Measurements from ENCODE around the gene THADA.
"Not testable (repeated sequence)": the region's sequence is repeated elsewhere in the genome, so short reads cannot be mapped to it uniquely, and the experiment has no call there.

The THADA gene

DNA sequence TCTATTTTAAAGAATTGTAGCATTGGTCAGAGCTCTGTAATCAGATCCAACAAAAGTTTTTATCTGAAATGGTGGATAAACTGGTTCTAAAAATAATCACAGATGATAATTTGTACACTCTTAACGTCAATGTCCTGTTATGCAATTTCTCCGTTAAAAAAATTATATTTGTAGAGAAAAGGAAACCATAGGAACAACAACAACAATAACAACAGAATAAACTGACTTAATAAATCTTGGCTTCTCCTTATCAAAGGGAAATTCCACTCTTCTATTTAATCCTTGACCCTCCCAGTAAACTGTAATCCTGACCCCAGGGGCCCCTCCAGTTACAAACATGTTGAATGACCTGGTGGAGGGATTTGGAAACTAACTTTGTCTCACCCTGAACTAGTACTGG is 290.8 kb downstream of the THADA start:
- H3K36me3 Mint-ChIP-seq, result peaks cover 22% of the 10 kb centered on the region
- no peaks in the 10 kb centered on the region for H3K27me3 Mint-ChIP-seq
- H3K4me1 Mint-ChIP-seq (ENCODE audit: low read depth), result peaks cover 4% of the 10 kb centered on the region
- H3K9me3 Mint-ChIP-seq (ENCODE audit: low read depth), result no peaks in the 10 kb centered on the region
- no peak overlapping the region for H3K4me3 Mint-ChIP-seq
- H3K27ac Mint-ChIP-seq, result no peak overlapping the region

DNA sequence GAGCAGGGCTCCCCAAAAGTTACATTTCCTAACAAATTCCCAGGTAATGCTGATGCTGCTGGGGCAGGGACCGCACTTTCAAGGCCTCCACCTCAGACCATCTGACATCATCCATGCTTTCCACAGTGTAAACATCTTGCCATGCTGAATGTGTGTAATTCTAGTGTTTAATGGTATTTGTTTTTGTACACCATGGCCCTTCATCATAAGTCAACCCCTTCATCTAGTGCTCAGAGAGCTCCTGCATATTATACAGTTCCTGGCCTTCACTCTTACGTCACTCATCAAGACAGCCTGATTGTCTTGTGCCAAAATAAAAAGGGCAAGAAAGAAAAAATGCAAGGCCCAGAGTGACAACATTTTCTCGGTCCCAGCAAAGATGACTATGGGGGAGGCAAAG is 291.9 kb downstream of the THADA start:
- peaks cover 16% of the 10 kb centered on the region for H3K36me3 Mint-ChIP-seq
- no peaks in the 10 kb centered on the region for H3K27me3 Mint-ChIP-seq
- H3K4me3 Mint-ChIP-seq, result no peak overlapping the region
- peaks cover 4% of the 10 kb centered on the region for H3K4me1 Mint-ChIP-seq (ENCODE audit: low read depth)
- H3K27ac Mint-ChIP-seq, result no peak overlapping the region
- H3K9me3 Mint-ChIP-seq (ENCODE audit: low read depth), result no peaks in the 10 kb centered on the region

DNA sequence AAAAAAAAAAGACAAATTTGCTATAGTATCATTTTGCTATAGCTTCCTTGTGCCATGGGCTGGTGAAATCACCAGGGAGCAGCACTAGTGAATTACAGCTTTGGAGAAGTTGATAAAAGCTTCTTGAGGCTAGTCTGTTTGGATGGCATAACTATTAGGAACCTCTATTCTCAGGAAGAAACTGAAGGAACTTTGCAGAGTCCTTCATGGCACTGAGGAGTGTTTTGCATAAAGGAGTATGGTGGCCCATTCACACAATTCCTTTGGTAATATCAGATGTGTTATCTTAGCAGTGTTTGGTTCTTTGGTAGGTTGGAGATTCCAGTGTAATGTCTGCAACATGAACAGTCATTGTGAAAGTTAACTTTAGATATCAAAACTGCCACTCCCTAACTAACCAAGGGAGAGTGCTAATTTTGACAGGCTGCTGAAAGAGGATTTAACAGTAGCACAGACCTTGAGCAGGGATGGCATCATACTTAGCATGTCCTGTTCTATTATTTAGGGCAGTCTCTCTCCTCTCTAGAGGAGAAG is 292.8 kb downstream of the THADA start:
- H3K36me3 Mint-ChIP-seq, result peaks cover 17% of the 10 kb centered on the region
- H3K27ac Mint-ChIP-seq, result no peak overlapping the region
- H3K4me3 Mint-ChIP-seq, result no peak overlapping the region
- peaks cover 4% of the 10 kb centered on the region for H3K4me1 Mint-ChIP-seq (ENCODE audit: low read depth)
- H3K9me3 Mint-ChIP-seq (ENCODE audit: low read depth), result no peaks in the 10 kb centered on the region
- no peaks in the 10 kb centered on the region for H3K27me3 Mint-ChIP-seq

DNA sequence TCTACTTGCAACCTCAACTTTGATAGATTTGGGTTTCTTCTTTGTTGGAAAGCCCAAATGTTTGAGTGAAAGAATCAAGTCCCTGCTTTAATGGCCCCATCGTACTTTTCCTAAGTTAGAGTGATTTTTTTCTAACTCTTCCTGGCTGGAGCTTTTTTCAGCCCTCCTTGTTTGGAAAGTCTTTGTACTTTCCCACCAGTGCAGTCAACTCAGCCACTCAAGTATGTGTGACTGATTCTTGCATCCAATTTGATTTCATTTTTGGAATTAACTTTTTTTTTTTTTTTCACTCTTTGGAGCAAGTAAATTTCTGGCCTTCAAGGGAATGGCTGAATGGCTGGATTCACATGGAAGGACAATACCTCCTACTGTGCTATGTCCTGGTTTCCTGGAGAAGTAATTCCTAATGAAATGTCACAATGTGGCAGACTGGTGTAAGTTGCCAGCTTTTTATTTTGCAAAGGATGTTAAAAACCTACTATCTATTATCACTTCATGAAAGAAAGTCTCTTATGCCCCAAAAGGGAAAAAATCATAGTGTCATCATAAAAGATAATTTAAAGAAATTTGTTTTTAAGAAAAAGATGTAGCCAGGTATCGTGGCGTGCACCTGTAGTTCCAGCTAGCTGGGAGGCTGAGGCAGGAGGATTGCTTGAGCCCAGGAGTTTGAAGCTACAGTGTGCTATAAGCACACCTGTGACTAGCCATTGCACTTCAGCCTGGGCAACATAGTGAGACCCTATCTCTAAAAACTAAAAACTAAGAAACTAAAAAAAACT is 293.5 kb downstream of the THADA start:
- Mint-ChIP-seq H3K4me1 (ENCODE audit: low read depth) (peaks cover 4% of the 10 kb centered on the region), H3K4me3 (no peak overlapping the region), H3K36me3 (peaks cover 17% of the 10 kb centered on the region), H3K9me3 (ENCODE audit: low read depth) (no peaks in the 10 kb centered on the region), H3K27ac (no peak overlapping the region), H3K27me3 (no peaks in the 10 kb centered on the region)

DNA sequence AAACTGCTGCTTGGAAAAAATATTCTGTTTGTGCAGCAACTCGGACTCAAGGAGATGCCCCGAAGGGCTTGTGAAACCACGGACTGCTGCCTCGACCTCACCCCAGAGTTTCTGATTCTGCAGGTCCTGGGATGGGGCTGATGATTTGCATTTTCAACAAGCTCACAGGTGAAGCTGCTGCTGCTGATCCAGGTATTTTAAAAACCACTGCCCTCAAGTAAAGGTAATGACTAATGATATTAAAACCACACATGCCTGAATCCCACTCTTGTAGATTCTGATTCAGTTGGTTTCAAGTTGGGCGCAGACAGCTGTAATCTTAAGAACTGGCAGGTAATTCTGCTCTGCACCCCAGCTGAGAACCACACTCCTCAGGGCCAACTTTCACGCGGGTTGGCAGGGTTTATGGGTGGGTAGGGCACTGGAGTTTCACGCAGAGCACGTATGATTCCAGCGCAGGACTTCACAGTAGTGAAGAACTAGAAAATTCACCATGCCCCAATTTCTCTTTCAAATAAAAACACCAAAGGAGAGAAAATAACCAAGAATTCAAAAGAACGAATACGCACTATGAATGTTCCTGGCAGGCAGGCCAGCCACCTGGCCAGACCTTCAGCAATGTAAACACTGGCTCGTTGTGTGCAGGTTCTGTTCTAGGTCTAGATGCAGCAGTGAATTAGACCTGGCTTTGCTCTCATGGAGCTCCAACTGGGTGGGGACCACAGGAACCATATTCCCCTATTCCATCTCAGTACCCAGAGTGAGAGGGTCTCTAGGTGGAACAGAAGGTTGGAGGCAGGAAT is 294.9 kb downstream of the THADA start:
- no peak overlapping the region for H3K27ac Mint-ChIP-seq
- H3K36me3 Mint-ChIP-seq, result peaks cover 8% of the 10 kb centered on the region
- H3K4me1 Mint-ChIP-seq (ENCODE audit: low read depth), result peaks cover 4% of the 10 kb centered on the region
- no peak overlapping the region for H3K4me3 Mint-ChIP-seq
- H3K9me3 Mint-ChIP-seq (ENCODE audit: low read depth), result no peaks in the 10 kb centered on the region
- no peaks in the 10 kb centered on the region for H3K27me3 Mint-ChIP-seq

DNA sequence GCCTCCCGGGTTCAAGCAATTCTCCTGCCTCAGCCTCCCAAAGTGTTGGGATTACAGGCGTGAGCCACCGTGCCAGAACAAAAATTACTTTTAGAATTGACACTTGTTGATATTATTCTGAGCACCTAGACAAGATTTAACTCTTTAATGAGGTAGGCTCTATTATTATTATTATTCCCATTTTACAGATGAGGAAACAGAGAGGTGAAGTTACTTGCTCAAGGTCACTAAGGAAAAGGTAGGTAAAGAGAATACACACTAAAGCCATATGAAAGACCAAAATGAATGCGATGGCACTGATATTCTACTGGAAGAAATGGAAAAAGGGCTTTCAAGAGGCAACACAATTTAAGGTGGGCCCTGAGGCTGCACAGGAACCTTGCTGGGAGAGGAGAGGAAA is 295.6 kb downstream of the THADA start:
- H3K36me3 Mint-ChIP-seq, result peaks cover 8% of the 10 kb centered on the region
- no peak overlapping the region for H3K27ac Mint-ChIP-seq
- no peak overlapping the region for H3K4me3 Mint-ChIP-seq
- H3K27me3 Mint-ChIP-seq, result no peaks in the 10 kb centered on the region
- H3K4me1 Mint-ChIP-seq (ENCODE audit: low read depth), result peaks cover 8% of the 10 kb centered on the region
- no peaks in the 10 kb centered on the region for H3K9me3 Mint-ChIP-seq (ENCODE audit: low read depth)

DNA sequence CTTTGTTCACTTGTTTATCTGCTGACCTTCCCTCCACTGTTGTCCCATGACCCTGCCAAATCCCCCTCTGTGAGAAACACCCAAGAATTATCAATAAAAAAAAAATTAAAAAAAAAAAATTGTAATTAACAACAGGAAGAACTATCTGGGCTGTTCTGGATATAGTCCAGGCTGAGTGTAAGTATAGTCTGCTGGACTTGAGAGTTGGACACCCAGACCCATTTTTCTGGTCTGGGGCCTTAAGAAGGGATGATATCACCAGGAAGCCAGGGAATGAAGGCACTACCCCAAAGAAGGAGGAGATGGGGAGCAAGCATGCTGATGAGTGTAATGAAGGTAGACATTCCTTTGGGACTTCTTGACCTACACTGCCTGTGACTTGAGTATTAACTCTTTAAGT is 297.3 kb downstream of the THADA start:
- H3K27ac Mint-ChIP-seq, result no peak overlapping the region
- H3K27me3 Mint-ChIP-seq, result no peaks in the 10 kb centered on the region
- no peaks in the 10 kb centered on the region for H3K9me3 Mint-ChIP-seq (ENCODE audit: low read depth)
- no peak overlapping the region for H3K4me3 Mint-ChIP-seq
- H3K4me1 Mint-ChIP-seq (ENCODE audit: low read depth), result peaks cover 22% of the 10 kb centered on the region
- peaks cover 7% of the 10 kb centered on the region for H3K36me3 Mint-ChIP-seq

DNA sequence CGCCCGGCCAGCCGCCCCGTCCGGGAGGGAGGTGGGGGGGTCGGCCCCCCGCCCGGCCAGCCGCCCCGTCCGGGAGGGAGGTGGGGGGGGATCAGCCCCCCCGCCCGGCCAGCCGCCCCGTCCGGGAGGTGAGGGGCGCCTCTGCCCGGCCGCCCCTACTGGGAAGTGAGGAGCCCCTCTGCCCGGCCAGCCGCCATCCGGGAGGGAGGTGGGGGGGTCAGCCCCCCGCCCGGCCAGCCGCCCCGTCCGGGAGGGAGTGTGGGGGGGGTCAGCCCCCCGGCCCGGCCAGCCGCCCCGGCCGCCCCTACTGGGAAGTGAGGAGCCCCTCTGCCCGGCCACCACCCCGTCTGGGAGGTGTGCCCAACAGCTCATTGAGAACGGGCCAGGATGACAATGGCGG is 298.1 kb downstream of the THADA start:
- H3K9me3 Mint-ChIP-seq (ENCODE audit: low read depth); H3K27ac Mint-ChIP-seq; H3K4me3 Mint-ChIP-seq; H3K27me3 Mint-ChIP-seq: not testable (repeated sequence)
- Mint-ChIP-seq H3K4me1 (ENCODE audit: low read depth) (peaks cover 27% of the 10 kb centered on the region), H3K36me3 (peaks cover 11% of the 10 kb centered on the region)

DNA sequence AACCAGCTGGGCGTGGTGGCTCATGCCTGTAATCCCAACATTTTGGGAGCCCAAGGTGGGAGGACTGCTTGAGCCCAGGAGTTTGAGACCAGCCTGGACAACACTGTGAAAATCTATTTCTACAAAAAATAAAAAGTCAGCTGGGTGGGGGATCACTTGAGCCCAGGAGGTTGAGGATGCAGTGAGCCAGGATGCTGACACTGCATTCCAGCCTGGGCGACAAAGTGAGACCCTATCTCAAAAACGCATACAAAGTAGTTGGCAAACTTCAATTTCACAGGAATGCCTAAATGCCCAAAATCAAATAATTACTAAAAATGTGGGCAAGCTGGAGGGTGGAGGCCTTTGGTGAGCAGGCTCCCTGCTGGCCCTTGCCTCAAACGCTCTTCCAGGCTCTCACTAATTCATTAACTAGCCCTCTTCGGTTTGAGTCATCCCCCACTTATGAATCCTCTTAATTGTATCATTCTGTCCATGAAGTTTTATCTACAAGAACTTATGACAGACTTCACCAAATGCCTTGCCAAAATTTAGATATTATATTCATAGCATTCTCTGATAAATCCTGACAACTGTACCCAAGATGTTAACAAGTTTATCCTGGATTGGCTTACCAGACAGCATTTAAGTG is 300.8 kb downstream of the THADA start:
- Mint-ChIP-seq H3K27ac (peak overlapping the region; percentile 94), H3K4me1 (ENCODE audit: low read depth) (peaks cover 24% of the 10 kb centered on the region), H3K9me3 (ENCODE audit: low read depth) (no peaks in the 10 kb centered on the region), H3K4me3 (no peak overlapping the region), H3K36me3 (peaks cover 26% of the 10 kb centered on the region), H3K27me3 (no peaks in the 10 kb centered on the region)

DNA sequence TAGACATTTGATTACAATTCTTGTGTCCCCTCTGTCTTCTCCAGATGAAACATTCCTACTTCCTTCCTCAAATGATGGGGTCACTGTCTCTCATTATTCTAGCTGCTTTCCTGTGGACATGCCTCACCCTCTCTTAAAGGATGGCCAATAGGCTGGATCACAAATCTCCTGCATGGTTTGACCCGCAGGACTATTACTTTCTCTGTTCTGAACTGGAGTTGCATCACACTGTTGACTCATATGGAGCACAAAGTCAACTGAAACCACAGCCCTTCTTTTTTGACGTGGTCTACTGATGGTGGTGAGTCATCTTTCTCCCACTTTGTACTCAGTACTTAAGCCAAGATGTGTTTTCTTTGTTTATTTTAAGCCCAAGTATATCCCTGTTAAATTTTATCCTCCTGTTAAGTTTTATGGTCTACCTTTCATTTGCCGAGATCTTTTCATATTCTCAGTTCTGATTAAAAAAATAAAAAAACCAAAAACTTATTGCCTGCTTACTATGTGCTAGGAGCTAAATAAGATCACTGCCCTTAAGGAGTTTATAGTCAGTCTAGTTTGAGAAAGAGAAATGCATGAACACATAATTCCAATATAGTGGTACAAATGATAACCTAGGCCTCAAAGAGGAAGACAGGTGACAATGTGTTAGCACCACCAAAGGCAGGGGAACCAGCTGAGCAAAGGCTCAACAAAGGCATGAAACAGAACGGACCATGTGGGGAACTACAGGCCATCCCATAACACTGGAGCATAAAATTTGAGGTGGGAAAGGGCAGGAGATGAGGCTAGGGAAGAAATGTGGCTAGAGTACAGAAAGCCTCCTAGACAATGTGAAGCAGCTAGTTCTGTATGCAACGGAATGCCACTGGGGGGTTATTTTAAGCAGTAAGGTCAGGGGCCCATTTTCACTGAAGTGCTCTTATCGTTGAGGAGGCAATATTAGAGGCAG is 301.8 kb downstream of the THADA start:
- peaks cover 31% of the 10 kb centered on the region for H3K36me3 Mint-ChIP-seq
- peak overlapping the region; percentile 94 for H3K27ac Mint-ChIP-seq
- H3K27me3 Mint-ChIP-seq, result no peaks in the 10 kb centered on the region
- H3K4me3 Mint-ChIP-seq, result peak overlapping the region; percentile 59
- no peaks in the 10 kb centered on the region for H3K9me3 Mint-ChIP-seq (ENCODE audit: low read depth)
- peaks cover 24% of the 10 kb centered on the region for H3K4me1 Mint-ChIP-seq (ENCODE audit: low read depth)

DNA sequence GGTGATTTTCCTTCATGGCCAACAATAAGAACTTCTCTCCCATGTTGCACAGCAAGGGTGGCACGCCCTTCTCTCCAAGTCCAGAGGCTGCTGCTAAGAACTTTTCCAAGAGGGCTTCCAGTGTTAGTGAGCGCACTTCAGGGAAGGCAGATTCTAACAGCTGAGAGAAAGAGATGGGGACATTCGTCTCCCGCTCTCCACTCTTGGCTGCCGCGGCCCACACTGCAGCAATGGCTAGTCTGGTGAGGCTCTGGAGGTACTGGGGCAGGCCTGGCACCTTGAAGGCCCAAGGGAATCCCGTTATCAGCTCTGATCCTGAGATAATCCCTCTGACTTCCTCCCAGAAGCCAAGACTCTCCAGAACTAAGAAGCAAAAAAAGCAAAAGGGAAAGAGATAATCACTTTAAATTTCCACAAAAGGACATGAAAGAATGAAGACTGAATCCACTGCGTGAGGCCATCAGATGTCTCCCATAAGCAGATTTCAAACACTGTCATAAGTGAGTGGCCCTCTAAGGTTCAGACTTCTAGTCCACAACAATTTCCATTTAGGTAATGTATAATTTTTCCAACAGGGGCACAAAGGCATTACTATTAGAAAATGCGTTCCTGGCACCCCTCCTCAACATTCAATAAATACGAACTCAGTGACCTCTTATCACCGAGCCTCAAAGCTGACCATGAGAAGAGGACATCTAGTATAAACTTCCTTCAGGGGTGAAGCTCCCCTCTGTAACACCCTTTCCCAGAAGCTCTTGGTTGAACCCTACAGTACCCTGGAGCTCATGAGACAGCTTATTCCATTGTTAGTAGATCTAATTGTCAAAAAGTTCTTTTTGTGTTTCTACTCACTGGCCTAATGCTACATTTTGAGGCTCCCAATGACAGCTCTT is 302.7 kb downstream of the THADA start:
- H3K4me1 Mint-ChIP-seq (ENCODE audit: low read depth), result peaks cover 24% of the 10 kb centered on the region

DNA sequence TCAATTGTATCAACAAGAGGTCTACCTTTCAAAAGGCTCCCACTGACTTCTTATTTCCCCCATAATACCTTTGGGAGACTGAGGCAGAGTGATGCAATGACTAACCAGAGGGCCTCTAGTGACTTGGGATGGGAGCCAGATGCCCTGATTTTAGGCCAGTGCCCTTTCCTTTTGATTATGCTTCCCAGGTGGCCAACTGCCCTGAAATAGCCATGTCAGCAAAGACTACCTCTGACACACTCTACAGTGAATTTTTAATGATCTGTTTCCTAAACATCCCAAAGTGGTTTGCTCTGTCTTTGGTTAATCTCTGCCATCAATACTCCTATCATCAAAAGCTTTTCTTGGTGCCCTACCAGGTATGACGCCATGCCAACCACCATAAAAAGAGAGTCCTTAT is 303.5 kb downstream of the THADA start:
- H3K27ac Mint-ChIP-seq, result no peak overlapping the region
- H3K4me1 Mint-ChIP-seq (ENCODE audit: low read depth), result peaks cover 24% of the 10 kb centered on the region

More for the DNA sequence above, 302.7 kb downstream of the THADA start:
- Mint-ChIP-seq H3K9me3 (ENCODE audit: low read depth) (no peaks in the 10 kb centered on the region), H3K27me3 (no peaks in the 10 kb centered on the region), H3K36me3 (peaks cover 32% of the 10 kb centered on the region), H3K27ac (peak overlapping the region; percentile 94), H3K4me3 (peak overlapping the region; percentile 59)

DNA sequence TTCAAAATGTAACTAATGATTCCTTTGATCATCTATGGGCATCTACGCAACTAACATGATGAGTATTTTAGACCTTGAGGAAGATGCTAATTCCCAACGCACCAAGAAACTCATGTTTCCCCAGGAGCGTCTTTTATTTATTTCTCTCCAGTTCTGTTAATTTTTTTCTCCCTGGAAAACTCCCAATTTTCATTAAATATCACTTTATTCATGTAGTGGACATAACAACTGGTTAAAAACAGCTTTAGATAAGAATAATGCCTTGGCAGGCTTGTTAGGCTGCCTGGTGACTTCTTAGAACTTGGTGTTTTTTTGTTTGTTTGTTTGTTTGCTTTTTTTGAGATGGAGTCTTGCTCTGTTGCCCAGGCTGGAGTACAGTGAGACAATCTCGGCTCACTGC is 306.5 kb downstream of the THADA start:
- Mint-ChIP-seq H3K27ac (no peak overlapping the region), H3K27me3 (no peaks in the 10 kb centered on the region), H3K9me3 (ENCODE audit: low read depth) (peaks cover 7% of the 10 kb centered on the region), H3K4me1 (ENCODE audit: low read depth) (peaks cover 15% of the 10 kb centered on the region), H3K36me3 (peaks cover 61% of the 10 kb centered on the region), H3K4me3 (no peak overlapping the region)

More for the DNA sequence above, 303.5 kb downstream of the THADA start:
- Mint-ChIP-seq H3K36me3 (peaks cover 38% of the 10 kb centered on the region), H3K9me3 (ENCODE audit: low read depth) (no peaks in the 10 kb centered on the region), H3K4me3 (no peak overlapping the region), H3K27me3 (no peaks in the 10 kb centered on the region)

Measured in activated naive CD8-positive, alpha-beta T cell (primary cell).